HPDE6-E6E7 (cell line): ENCODE data around the gene PRKAB1.
"Not testable (repeated sequence)": the region's sequence is repeated elsewhere in the genome, so short reads cannot be mapped to it uniquely, and the experiment has no call there.

Source experiments
- DNase-seq: peaks from one replicate; pipeline ENCODE4 v3.0.0; 2011; ENCODE audit warnings: missing footprints; ENCODE audit errors: extremely low spot score

The PRKAB1 gene, protein sequence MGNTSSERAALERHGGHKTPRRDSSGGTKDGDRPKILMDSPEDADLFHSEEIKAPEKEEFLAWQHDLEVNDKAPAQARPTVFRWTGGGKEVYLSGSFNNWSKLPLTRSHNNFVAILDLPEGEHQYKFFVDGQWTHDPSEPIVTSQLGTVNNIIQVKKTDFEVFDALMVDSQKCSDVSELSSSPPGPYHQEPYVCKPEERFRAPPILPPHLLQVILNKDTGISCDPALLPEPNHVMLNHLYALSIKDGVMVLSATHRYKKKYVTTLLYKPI

DNA sequence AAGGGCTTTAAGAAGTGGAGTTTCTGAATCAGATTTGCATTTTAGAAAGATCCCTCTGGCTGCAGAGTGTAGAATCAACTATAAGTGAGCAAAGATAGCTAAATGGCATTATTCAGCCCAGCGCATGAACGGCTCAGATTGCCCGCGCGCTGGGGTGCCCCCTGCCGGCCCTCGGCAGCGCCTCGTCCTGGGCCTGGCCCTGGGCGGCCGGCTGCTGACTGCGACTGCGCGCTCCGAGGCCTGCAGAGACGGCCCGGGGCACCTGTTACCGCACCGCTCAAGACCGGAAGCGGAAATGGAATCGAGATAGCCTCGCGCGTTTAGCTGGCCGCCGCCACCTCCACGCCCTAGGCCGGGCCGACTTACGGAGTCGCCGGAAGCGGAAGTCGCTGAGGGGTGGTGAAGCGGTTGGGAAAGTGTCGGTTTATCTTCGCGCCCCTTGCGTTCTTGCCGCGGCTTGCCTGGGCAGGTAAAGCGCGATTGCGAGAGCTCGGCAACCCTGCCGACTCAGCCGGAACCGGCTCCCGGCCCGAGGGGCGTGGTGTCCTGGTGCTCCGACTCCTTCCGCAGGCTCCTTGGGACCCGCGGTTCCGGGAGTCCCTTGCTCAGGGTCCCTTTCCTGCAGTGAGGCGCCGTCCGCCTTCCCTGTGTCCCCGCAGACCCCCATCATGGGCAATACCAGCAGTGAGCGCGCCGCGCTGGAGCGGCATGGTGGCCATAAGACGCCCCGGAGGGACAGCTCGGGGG is at the start of gene PRKAB1:
PRKAB1 (plus strand) TSS at position 557 of the 747 bp plus-strand sequence; CDS start at position 669, 112 bp downstream.
- DNase-seq = peak; percentile 97

DNA sequence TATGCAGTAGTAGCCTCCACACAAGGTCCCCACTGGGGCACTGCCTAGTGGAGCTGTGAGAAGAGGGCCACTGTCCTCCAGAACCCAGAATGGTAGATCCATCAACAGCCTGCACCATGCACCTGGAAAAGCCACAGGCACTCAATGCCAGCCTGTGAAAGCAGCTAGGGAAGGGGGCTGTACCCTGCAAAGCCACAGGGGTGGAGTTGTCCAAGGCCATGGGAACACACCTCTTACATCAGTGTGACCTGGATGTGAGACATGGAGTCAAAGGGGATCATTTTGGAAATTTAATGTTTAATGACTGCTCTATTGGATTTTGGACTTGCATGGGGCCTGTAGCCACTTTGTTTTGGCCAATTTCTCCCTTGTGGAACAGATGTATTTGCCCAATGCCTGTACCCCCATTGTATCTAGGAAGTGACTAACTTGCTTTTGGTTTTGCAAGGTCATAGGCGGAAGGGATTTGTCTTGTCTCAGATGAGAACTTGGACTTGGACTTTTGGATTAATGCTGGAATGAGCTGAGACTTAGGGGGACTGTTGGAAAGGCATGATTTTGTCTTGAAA is 49.5 kb upstream of the PRKAB1 start:
- DNase-seq = not testable (repeated sequence)

DNA sequence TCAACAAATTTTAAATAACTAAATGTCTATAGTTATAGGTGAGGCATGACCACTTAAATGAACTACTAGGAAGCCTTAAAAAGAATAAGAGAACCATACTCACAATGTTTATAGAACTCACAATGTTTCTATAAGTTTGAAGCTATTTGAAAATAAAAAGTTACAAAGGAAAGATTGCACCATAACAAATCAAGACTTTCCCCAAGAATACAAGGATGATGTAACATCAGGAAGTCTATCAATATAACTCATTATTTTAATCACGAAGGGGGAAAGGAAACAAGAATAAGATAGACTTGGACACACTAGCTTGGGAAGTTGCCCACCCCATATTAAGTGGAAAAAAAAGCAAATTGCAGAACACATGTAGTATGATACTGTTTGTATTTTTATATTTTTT is 47.4 kb upstream of the PRKAB1 start:
- DNase-seq = no peak

DNA sequence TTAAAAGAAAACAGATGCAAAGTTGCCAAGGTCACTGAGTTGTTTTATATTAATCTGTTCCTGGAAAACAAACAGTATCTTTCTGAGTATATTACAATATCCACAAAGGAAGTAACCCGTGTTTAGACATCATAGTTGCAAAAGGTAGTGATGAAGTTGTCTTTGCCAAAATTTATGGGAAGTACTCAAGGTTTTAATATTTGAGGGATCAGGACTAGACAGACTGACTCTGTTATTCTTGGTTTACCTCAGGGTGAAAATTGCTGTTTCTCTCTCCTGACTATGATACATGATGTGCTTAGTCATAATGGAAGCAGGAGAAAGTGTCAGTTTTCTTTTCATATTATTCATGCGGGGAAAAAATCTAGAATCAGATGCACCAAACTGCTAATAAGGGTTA is 46.1 kb upstream of the PRKAB1 start:
- DNase-seq = no peak

DNA sequence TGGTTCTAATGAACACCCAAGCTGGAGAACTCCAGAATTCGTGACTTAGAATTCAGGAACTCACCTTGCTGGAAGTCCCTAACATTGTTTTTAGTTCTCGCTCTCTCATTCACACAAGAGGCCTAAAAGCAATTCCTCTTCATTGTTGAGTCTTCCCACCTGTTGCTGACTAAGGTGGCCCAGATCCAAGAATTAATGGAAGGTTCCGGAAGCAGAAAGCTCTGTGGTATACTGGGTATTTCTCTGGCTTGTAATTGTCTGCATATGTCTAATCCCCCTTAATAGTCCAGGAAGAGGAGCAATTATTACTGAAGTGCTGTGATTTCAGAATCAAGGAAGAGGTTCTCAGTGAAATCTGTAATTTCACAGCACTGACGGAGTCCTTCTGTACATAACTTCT is 43.0 kb upstream of the PRKAB1 start:
- DNase-seq = no peak

DNA sequence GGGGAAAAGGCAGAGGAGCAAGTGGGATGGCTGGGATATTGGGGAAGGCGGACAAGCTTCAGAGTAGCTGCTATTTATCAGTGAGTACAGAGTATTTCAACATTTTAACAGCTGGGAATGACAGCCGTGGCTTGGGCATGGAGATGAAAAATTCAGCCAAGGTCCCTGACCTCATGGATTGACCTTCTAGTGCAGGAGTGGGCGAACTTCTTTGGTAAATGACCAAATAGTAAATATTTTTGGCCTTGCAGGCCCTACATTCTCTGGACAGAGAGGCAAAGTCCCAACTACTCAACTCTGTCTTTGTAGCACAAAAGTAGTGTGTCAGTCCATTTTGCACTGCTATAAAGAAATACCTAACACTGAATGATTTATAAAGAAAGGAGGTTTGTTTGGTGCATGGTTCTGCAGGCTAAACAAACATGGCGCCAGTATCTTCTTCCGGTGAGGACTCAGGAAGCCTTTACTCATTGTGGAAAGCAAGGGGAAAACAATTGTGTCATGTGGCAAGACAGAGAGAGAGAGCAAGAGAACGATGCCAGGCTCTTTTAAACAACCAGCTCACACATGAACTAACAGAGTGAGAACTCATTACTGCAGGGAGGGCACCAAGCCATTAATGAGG is 40.8 kb upstream of the PRKAB1 start:
- DNase-seq = no peak

DNA sequence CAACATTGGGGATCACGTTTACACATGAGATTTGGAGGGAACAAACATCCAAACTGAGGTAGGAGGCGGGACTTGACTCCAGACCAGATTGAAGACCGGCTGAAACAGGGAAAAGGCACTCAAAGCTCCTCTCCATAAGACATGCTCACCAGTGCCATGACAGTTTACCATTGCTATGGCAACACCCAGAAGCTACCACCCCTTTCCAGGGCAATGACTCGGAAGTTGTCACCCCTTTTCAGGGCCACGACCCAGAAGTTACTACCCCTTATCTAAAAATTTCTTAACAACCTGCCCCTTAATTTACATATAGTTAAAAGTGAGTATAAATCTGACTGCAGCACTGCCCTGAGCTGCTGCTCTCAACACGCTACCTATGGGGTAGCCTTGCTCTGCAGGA is 40.2 kb upstream of the PRKAB1 start:
- no peak for DNase-seq

DNA sequence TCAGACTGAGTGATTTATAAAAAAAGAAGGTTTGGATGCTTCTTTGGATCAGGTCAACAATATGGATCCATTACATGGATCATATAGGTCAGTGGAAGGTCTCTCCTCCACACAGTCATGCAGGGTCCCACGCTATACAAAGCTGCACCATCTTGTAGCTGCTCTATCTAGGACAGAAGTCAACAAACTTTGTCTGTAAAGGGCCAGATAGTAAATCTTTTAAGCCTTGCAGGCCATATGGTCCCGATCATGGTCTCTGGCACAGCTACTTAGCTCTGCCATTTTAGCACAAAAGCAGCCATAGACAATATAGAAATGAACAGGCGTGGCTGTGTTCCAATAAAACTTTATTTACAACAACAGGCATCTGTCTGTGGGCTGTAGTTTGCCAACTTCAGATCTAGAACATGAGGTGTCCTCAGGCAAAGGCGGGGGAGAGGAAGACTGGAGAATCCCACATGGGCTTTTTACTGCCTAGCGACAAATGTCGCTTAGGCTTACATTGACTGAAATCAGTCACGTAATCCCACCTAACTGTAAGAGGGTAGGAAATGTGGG is 37.6 kb upstream of the PRKAB1 start:
- no peak for DNase-seq

DNA sequence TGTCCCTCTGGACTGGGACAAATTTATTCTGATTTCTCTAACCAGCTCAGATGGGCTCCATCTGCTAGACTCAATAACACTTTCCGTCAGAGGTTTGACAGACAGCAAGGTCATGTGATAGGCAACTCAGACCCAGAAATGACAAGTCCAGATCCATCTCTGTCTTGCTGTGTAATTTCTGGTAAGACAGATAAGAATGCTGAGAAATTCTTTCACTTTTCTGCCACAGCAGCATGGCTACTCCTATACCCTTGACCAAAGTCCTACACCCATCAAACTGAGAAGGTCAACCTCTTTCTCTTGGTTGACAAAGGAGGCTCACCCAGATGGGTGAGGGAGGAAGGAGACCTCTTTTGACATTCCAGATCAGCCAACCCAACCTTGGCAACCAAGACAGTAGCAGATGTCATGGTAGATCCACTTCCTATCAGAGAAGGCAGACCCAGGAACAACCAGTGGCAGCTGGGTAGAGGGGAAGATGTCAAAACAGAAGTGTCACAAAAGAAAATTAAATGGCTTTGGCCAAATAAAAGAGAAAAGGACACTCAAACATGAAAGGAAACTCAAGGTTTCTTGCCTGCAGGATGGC is 36.9 kb upstream of the PRKAB1 start:
- DNase-seq = no peak

DNA sequence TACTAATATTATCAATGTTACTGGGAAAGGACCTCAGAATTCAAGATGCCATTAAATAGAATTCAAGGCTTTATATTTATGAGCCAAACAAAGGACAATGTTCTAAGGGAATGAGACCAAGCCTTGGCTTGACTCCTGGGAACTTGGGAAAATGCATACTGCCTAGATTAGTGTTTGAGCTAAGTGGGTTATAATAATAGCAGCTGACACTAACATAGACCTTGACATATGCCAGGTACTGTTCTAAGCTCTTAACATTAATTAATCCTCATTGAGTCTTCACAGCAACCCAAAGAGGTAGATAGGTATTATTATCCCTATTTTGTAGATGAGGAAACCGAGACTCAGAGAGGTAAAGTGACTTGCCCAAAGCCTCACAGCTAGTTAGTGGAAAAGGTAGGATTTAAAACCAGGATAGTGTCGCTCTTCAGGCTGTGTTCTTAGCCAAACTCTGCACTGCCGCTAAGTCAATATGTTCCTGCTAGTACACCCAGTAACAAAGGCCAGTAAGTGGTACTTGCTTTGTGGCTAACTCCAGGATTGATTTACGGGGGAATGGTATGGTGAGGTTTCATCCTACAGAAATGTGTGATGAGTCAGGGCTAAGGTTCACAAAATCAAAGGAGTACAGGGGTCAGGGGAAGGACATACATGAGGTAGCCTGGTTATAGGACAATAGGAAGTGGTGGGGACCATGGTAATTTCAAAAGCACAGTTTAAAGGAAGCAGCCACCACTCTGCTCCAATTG is 35.8 kb upstream of the PRKAB1 start:
- DNase-seq = no peak

DNA sequence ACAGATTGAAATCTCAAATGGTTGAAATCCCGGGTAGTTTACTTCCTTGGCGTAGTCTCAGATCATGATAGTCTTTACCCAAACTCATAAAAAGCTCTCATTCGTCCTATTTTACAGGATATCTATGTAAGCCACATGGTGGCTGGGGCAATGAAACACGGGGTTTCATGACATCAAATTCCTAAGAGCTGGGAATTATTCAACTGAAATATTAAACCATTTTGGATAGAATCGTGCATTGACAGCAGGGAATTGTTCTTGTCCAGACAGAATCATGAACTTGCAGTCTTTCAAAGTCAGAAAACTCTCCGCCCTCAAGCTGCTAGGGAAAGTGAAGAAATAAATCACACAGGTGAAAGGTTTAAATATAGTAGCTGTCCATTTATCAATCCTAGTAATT is 33.2 kb upstream of the PRKAB1 start:
- DNase-seq = no peak

DNA sequence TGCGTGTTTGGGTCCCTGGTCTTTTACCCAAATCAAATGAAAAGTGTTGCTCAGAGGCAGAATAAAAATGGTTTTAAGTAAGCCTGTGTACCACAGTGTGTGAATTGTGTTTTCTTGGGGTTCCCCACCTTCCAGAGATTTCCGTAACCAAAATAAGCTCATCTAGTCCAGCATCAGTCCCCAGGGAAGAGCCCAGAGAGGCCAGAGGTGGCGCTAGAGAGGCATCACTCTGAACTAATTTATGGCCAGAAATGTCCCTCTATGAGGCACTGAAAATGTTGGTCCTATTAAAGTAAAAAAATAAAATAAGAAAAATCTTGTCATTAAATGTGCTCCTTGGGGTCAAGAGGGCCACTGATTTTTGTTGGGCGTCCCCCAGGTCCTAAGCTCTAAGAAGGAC is 24.9 kb upstream of the PRKAB1 start:
- no peak for DNase-seq

DNA sequence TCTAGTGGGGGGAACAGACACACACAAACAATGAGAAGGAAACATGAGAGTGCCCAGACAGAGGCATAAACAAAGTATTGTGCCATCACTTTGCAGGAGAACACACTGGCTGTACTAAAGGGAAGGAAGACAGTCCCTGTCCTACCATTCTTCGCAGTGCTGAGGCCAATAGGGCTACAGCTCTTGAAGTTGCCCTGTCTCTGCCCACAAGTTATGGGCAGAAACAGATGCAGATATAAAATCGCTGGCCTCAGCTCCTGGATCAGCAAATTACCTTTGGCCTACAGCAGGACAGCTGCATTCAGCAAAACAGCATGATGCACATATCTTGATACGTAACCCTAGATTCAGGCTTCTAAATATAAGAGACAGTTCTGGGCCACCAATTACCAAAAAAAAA is 23.0 kb upstream of the PRKAB1 start:
- no peak for DNase-seq

DNA sequence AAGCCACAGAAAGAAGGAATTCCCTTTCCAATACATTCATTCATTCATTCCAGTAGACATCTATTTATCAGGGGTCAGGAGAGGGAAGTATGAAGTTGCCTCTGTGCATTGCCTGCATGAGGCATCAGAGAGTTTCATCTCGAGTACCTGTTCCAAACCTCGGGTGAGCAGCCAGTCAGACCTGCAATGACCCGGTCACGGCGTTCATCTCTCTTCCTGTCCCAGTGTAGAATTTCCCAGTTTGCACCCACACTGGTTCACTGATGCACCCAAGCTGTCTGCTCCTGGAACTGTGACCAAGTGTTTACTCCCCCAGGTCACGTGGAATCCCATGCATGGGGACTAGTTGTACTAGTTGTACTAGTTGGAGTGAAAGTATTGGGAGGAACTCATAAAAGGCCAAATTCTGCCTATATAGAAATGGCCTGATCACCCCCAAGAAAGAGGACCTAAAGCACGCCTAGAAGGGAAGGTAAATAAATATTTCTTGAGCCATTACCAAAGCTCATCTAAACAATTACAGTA is 22.3 kb upstream of the PRKAB1 start:
- no peak for DNase-seq

DNA sequence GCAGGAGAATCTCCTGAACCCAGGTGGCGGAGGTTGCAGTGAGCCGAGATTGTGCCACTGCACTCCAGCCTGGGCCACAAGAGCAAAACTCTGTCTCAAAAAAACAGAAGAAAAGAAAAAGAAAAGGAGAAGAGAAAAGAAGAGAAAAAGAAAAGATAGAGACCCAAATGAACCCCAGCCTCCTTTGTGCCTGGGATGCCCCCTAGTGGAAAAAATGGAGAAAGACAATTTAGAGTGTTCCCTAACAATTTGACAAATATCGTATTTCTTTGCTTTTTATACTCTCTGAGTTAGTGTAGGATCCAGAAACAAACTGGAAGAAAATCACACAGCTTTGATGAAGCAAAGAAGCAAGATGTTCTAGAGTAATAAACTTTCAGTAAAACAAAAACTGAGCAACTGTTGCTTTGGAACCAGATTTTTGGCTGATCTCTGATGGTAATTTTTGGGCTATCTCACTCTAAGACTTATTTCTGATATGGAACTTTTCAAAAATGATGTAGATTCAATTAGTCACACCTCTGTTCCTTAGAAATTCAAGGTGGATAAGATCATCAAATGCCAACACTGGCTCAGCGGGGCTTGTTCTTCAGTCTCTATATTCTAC is 18.6 kb upstream of the PRKAB1 start:
- DNase-seq = no peak

DNA sequence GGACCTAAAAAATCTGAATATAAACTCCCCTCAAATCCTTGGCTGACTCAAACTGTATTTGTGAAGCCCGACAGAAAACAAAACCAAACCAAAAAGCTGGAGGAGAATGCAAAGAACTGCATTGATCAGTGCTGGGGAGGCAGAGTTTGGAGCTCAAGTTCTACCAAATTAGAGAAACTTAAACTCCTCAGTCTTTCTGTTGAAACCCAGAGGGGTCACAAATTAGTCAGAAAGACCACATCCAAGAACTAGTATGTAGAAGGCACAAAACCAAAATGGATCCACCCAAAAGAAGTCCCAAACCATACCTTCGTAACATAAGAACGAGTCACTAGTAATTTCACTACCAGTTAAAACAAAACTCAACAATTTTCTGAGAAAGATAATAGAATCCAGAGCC is 15.3 kb upstream of the PRKAB1 start:
- DNase-seq = no peak

DNA sequence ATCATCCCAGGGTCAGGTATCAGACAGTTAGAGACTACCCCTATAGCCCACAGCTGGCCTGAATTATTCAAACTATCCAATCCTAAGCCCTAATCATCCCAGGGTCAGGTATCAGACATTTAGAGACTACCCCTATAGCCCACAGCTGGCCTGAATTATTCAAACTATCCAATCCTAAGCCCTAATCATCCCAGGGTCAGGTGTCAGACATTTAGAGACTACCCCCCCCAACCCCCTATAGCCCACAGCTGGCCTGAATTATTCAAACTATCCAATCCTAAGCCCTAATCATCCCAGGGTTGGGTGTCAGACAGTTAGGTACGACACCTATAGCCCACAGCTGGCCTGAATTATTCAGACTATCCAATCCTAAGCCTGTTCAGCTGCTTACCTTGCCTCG is 10.9 kb upstream of the PRKAB1 start:
- not testable (repeated sequence) for DNase-seq

DNA sequence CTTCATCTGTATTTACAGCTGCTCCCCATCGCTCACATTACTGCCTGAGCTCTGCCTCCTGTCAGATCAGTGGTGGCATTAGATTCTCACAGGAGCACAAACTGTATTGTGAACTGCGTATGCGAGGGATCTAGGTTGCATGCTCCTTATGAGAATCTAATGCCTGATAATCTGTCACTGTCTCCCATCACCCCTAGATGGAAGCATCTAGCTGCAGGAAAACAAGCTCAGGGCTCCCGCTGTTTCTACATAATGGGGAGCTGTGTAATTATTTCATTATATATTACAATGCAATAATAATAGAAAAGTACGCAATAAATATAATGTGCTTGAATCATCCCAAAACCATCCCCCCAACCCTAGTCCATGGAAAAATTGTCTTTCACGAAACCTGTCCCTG is 9.8 kb upstream of the PRKAB1 start:
- DNase-seq = not testable (repeated sequence)

DNA sequence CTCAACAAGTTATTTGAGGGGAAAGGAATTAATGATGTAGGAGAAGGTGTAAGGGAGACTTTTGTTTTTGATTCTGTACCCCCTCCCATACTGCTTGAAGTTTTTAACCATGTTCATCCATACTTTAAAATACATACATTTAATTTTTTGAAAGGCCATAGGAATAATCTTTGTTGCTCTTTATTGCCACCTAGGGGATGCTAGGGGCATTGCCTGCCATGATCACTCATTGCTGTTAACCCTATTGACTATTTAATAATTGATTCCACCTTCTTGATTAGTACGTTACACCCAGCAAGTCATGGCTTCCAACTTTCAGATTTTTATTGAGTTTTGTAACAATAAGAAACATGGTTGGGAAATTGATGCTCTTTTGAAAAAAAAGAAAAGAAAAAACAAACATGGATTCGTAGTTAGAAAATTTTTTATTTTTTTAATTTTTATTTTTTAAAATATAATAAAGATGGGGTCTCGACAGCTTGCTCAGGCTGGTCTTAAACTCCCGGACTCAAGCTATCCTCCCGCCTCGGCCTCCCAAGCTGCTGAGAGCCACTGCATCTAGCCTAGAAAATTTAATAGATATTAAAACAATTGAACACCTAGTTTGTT is 8.5 kb upstream of the PRKAB1 start:
- DNase-seq = peak; percentile 25

DNA sequence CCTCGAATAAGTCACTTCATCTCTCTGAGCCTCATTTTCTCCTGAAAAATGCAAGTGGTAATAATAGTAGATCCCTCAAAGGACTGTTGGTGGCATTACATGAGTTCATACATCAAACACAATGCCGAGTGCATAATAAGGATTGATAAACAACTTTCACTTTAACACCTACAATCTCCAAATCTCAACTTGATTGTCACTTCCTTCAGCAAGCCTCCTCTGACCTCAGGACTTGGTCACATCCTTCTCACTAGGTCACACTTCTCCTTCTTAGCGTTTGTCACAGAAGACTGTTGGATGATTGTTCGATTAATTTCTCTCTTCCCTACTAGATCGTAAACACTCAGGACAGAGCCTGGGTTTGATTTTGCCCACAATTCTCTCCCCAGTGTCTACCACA is 7.9 kb upstream of the PRKAB1 start:
- no peak for DNase-seq
